Neural progenitor cell (in vitro differentiated cells): Measurements from ENCODE around the gene TUBG2. TPM values are rescaled to one million over a fixed set of nuclear protein-coding genes. Genes with fewer than 3 reads are reported as not detected.
A peak's percentile ranks its signal among the peaks of the same experiment; 100 is the strongest.
"Not testable (repeated sequence)": the region's sequence is repeated elsewhere in the genome, so short reads cannot be mapped to it uniquely, and the experiment has no call there.

ENCODE experiments used
- DNase-seq: peaks from one replicate; pipeline ENCODE4 v3.0.0-alpha.2; 2016; ENCODE audit warnings: low spot score
- H2AFZ ChIP-seq: fragments of 200-600 bp; sonication (generic); replicated peaks from 2 replicates; pipeline ENCODE4 v1.6.1; 2016; ENCODE audit warnings: antibody characterized with exemption
- H3F3A ChIP-seq: fragments of 200-600 bp; sonication (generic); 2 replicates; pipeline ENCODE4 v1.6.1; 2016; ENCODE audit warnings: antibody characterized with exemption, low read depth
- H3K27ac ChIP-seq: fragments of 200-600 bp; sonication (generic); 2 replicates; pipeline ENCODE4 v1.5.1; 2016; ENCODE audit warnings: mild to moderate bottlenecking
- H3K27me3 ChIP-seq: fragments of 200-600 bp; sonication (generic); 2 replicates; pipeline ENCODE4 v1.6.1; 2016; ENCODE audit warnings: mild to moderate bottlenecking, moderate library complexity
- H3K36me3 ChIP-seq: fragments of 200-600 bp; sonication (generic); 2 replicates; pipeline ENCODE4 v1.5.1; 2016
- H3K4me1 ChIP-seq: fragments of 200-600 bp; sonication (generic); 2 replicates; pipeline ENCODE4 v1.6.1; 2016; ENCODE audit warnings: mixed run types
- H3K4me2 ChIP-seq: fragments of 200-600 bp; sonication (generic); 2 replicates; pipeline ENCODE4 v1.6.1; 2016
- H3K4me3 ChIP-seq: fragments of 200-600 bp; sonication (generic); 2 replicates; pipeline ENCODE4 v1.5.1; 2016
- H3K79me2 ChIP-seq: fragments of 200-600 bp; sonication (generic); 2 replicates; pipeline ENCODE4 v1.6.1; 2016; ENCODE audit warnings: low read depth
- H3K9ac ChIP-seq: fragments of 200-600 bp; sonication (generic); 2 replicates; pipeline ENCODE4 v1.6.1; 2016
- H3K9me3 ChIP-seq: fragments of 200-600 bp; sonication (generic); 2 replicates; pipeline ENCODE4 v1.5.1; 2016; ENCODE audit warnings: low read depth
- H4K20me1 ChIP-seq: fragments of 200-600 bp; sonication (generic); 2 replicates; pipeline ENCODE4 v1.6.1; 2016; ENCODE audit warnings: low read depth
- H3K27ac Mint-ChIP-seq: 3 replicates; pipeline ENCODE4 v1.8.0; 2021; ENCODE audit warnings: mixed read lengths
- H3K27me3 Mint-ChIP-seq: 2 replicates; pipeline ENCODE4 v1.8.0; 2022; ENCODE audit warnings: low read depth, mild to moderate bottlenecking, inconsistent platforms, moderate library complexity, mixed read lengths; ENCODE audit not compliant: insufficient read depth
- H3K36me3 Mint-ChIP-seq: 3 replicates; pipeline ENCODE4 v1.8.0; 2021; ENCODE audit warnings: mixed read lengths
- H3K4me1 Mint-ChIP-seq: 3 replicates; pipeline ENCODE4 v1.8.0; 2021; ENCODE audit warnings: mixed read lengths
- H3K4me3 Mint-ChIP-seq: 3 replicates; pipeline ENCODE4 v1.8.0; 2021; ENCODE audit warnings: mild to moderate bottlenecking, moderate library complexity, mixed read lengths
- H3K9me3 Mint-ChIP-seq: 3 replicates; pipeline ENCODE4 v1.8.0; 2020; ENCODE audit warnings: mixed read lengths
- CTCF ChIP-seq: fragments of 200-600 bp; sonication (generic); IDR thresholded peaks from 2 replicates; pipeline ENCODE4 v1.5.1; 2017; ENCODE audit warnings: antibody characterized with exemption, mild to moderate bottlenecking
- EZH2 ChIP-seq: fragments of 200-600 bp; sonication (generic); IDR thresholded peaks from 2 replicates; pipeline ENCODE4 v1.6.1; 2017; ENCODE audit warnings: antibody characterized with exemption, mild to moderate bottlenecking, moderate library complexity
- EZH2phosphoT487 ChIP-seq: fragments of 200-600 bp; sonication (generic); IDR thresholded peaks from 2 replicates; pipeline ENCODE4 v1.6.1; 2017; ENCODE audit warnings: antibody characterized with exemption
- total RNA-seq: library from RNA; depleted of rRNA; stranded (reverse); fragments of >200 nt; gene quantifications from 2 replicates; pipeline ENCODE4 v1.2.3, GENCODE V29; 2015; ENCODE audit warnings: low replicate concordance

Gene TUBG2
- total RNA-seq, 1 donor from 2014 or later: 12.8 TPM

GRCh38 chr17:42613699-42614295, 45.3 kb upstream of the TUBG2 start:
- peaks cover 24% of the 10 kb centered on the region for H3K36me3 Mint-ChIP-seq
- no peaks in the 10 kb centered on the region for H3K27me3 Mint-ChIP-seq
- Histone ChIP-seq H3K27ac (no peak overlapping the region), H3K4me1 (peaks cover 10% of the 10 kb centered on the region), H3K4me3 (no peak overlapping the region), H3K27me3 (no peaks in the 10 kb centered on the region), H2AFZ (no peak overlapping the region), H3F3A (peaks cover 21% of the 10 kb centered on the region), H3K9ac (no peak overlapping the region), H3K4me2 (no peak overlapping the region), H4K20me1 (peaks cover 4% of the 10 kb centered on the region), H3K9me3 (no peaks in the 10 kb centered on the region), H3K79me2 (peaks cover 20% of the 10 kb centered on the region), H3K36me3 (no peaks in the 10 kb centered on the region)
- H3K27ac Mint-ChIP-seq: no peak overlapping the region
- H3K9me3 Mint-ChIP-seq: no peaks in the 10 kb centered on the region
- H3K4me3 Mint-ChIP-seq: no peak overlapping the region
- H3K4me1 Mint-ChIP-seq: peaks cover 10% of the 10 kb centered on the region
- DNase-seq: no peak
- TF ChIP-seq EZH2 (no peak), EZH2phosphoT487 (no peak), CTCF (no peak)

GRCh38 chr17:42617956-42618431, 41.1 kb upstream of the TUBG2 start:
- Mint-ChIP-seq H3K4me3 (no peak overlapping the region), H3K27me3 (no peaks in the 10 kb centered on the region), H3K27ac (peak overlapping the region; percentile 81), H3K4me1 (peaks cover 9% of the 10 kb centered on the region), H3K36me3 (peaks cover 16% of the 10 kb centered on the region), H3K9me3 (no peaks in the 10 kb centered on the region)
- no peak overlapping the region for H2AFZ ChIP-seq
- H3K79me2 ChIP-seq: no peaks in the 10 kb centered on the region
- no peak for DNase-seq
- H3K36me3 ChIP-seq: no peaks in the 10 kb centered on the region
- TF ChIP-seq EZH2: no peak
- no peak for TF ChIP-seq EZH2phosphoT487
- no peak for TF ChIP-seq CTCF
- no peaks in the 10 kb centered on the region for H3K27me3 ChIP-seq
- H3F3A ChIP-seq: peaks cover 20% of the 10 kb centered on the region
- H3K4me1 ChIP-seq: peaks cover 9% of the 10 kb centered on the region
- H3K9me3 ChIP-seq: no peaks in the 10 kb centered on the region
- no peak overlapping the region for H3K4me3 ChIP-seq
- H3K9ac ChIP-seq: no peak overlapping the region
- no peak overlapping the region for H3K4me2 ChIP-seq
- peak overlapping the region; percentile 31 for H3K27ac ChIP-seq
- H4K20me1 ChIP-seq: no peaks in the 10 kb centered on the region

DNA sequence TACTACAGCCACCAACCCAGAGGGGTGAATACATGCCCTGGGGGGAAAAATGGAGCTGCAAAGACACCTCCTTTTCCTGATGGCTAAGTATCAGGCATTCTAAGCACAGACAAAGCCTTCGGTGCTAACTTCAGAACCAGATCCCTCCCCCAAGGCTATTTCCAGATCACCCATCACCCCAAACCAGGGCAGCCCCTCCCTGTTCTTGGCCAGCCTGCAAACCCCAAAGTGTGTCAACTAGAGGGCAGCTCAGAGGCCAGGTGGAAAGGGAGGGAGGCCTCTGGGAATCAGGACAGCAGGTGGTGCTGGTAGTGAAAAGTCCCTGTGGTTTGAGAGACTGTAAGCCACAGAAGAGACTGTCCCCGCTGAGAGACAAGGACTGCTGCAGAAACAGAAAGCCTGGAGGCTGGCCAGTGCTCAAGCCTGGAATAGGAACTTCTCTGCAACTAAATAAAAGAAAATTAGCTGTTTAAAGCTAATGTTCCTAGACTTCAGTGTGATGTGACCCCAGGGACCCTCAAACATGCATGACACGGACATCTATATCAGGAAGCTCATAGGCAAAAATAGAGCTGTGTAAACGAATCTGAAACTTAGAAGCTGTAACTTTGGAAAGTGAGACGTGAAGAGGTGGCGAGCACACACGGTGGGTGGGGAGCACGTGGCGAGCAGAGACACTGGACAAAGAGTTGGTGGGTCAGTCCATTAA, 40.5 kb upstream of the TUBG2 start:
- peak; percentile 70 for DNase-seq
- H3K4me1 Mint-ChIP-seq: peaks cover 9% of the 10 kb centered on the region
- Histone ChIP-seq H3K4me1 (peaks cover 9% of the 10 kb centered on the region), H4K20me1 (no peaks in the 10 kb centered on the region), H3F3A (peaks cover 20% of the 10 kb centered on the region), H3K9me3 (no peaks in the 10 kb centered on the region), H3K27me3 (no peaks in the 10 kb centered on the region), H3K27ac (peak overlapping the region; percentile 31), H3K36me3 (no peaks in the 10 kb centered on the region), H2AFZ (no peak overlapping the region), H3K79me2 (no peaks in the 10 kb centered on the region), H3K4me3 (no peak overlapping the region), H3K4me2 (no peak overlapping the region), H3K9ac (no peak overlapping the region)
- no peak overlapping the region for H3K27ac Mint-ChIP-seq
- no peaks in the 10 kb centered on the region for H3K9me3 Mint-ChIP-seq
- H3K27me3 Mint-ChIP-seq: no peaks in the 10 kb centered on the region
- TF ChIP-seq EZH2phosphoT487 (no peak), CTCF (peak; percentile 39)
- no peak overlapping the region for H3K4me3 Mint-ChIP-seq
- H3K36me3 Mint-ChIP-seq: peaks cover 14% of the 10 kb centered on the region

DNA sequence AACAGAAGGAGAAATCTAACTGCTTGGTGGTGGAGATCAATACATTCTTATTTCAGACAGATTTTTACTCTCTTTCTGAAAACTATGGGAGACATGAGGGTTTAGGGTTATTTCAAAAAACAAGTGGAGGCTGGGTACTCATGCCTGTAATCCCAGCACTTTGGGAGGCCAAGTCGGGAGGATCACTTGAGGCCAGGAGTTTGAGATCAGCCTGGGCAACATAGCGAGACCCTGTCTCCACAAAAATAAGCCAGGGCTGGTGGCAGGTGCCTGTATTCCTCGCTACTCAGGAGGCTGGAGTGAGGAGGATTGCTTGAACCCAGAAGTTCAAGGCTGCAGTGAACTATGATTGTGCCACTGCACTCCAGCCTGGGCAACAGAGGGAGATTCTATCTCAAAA, 37.1 kb upstream of the TUBG2 start:
- H3K27ac Mint-ChIP-seq, H2AFZ ChIP-seq, H3K27me3 Mint-ChIP-seq, H3K36me3 Mint-ChIP-seq, H3K4me3 ChIP-seq, H3K36me3 ChIP-seq, H3K27me3 ChIP-seq, DNase-seq, H3K4me1 Mint-ChIP-seq, H3K79me2 ChIP-seq, H3K9me3 ChIP-seq, H4K20me1 ChIP-seq, H3K4me3 Mint-ChIP-seq, H3K4me1 ChIP-seq, H3K4me2 ChIP-seq, H3K9me3 Mint-ChIP-seq, H3K27ac ChIP-seq, H3K9ac ChIP-seq: not testable (repeated sequence)
- peaks cover 20% of the 10 kb centered on the region for H3F3A ChIP-seq
